ENCODE results near the gene KCNAB1. TPM values are rescaled to one million over a fixed set of nuclear protein-coding genes. Genes with fewer than 3 reads are reported as not detected.
A peak's percentile ranks its signal among the peaks of the same experiment; 100 is the strongest.

The KCNAB1 gene
- total and polyA plus RNA-seq, 4 donors: 0.16 to 2.4 (median 0.72) TPM

- Histone ChIP-seq H3K4me1 (ENCODE audit: control insufficient read depth in 5 of 5, insufficient read depth in 5 of 5, low read length in 5 of 5) (no peaks in the 10 kb centered on the region), H3K4me3 (no peak overlapping the region), H3K9ac (ENCODE audit: insufficient read depth in 1 of 2, low read length in 2 of 2) (no peak overlapping the region), H3K27me3 (ENCODE audit: control insufficient read depth in 3 of 3, insufficient read depth in 3 of 3, low read length in 2 of 3) (no peaks in the 10 kb centered on the region), H3K27ac (ENCODE audit: low read depth in 1 of 2, low read length in 1 of 2) (no peak overlapping the region), H3K9me3 (ENCODE audit: control insufficient read depth in 4 of 4, insufficient read depth in 3 of 4, low read length in 3 of 4) (no peaks in the 10 kb centered on the region), H3K36me3 (ENCODE audit: control insufficient read depth in 4 of 4, insufficient read depth in 4 of 4, low read length in 4 of 4) (no peaks in the 10 kb centered on the region)
- no peak for DNase-seq
- 73 to 84% methylated on average over 4 of the region's 4 CpGs for WGBS, 2 donors
- no peak for TF ChIP-seq CTCF (IDR thresholded peaks at IDR 0.05; ENCODE audit: control extremely low read depth, extremely low read depth)
- no peak for ATAC-seq (ENCODE audit: insufficient read depth, low FRiP score)
These were observed 46.4 kb downstream of the KCNAB1 start for GRCh38 chr3:156166808-156167207.

GRCh38 chr3:156170571-156170970 lies 50.2 kb downstream of the KCNAB1 start:
- Histone ChIP-seq H3K27ac (ENCODE audit: low read depth in 1 of 2, low read length in 1 of 2) (no peak overlapping the region), H3K9ac (ENCODE audit: insufficient read depth in 1 of 2, low read length in 2 of 2) (no peak overlapping the region), H3K27me3 (ENCODE audit: control insufficient read depth in 3 of 3, insufficient read depth in 3 of 3, low read length in 2 of 3) (no peaks in the 10 kb centered on the region), H3K4me1 (ENCODE audit: control insufficient read depth in 5 of 5, insufficient read depth in 5 of 5, low read length in 5 of 5) (peaks cover 0 to 1% (median 0%) of the 10 kb centered on the region in 5 donors), H3K9me3 (ENCODE audit: control insufficient read depth in 4 of 4, insufficient read depth in 3 of 4, low read length in 3 of 4) (no peaks in the 10 kb centered on the region), H3K4me3 (no peak overlapping the region), H3K36me3 (ENCODE audit: control insufficient read depth in 4 of 4, insufficient read depth in 4 of 4, low read length in 4 of 4) (no peaks in the 10 kb centered on the region)
- ATAC-seq (ENCODE audit: insufficient read depth, low FRiP score): no peak
- TF ChIP-seq CTCF (IDR thresholded peaks at IDR 0.05; ENCODE audit: control extremely low read depth, extremely low read depth): no peak
- DNase-seq: peak in 1 of 3 donors; percentile 24

- Histone ChIP-seq H3K9me3 (ENCODE audit: control insufficient read depth in 4 of 4, insufficient read depth in 3 of 4, low read length in 3 of 4) (no peaks in the 10 kb centered on the region), H3K4me1 (ENCODE audit: control insufficient read depth in 5 of 5, insufficient read depth in 5 of 5, low read length in 5 of 5) (peaks cover 0 to 1% (median 0%) of the 10 kb centered on the region in 5 donors), H3K4me3 (no peak overlapping the region), H3K9ac (ENCODE audit: insufficient read depth in 1 of 2, low read length in 2 of 2) (no peak overlapping the region), H3K36me3 (ENCODE audit: control insufficient read depth in 4 of 4, insufficient read depth in 4 of 4, low read length in 4 of 4) (no peaks in the 10 kb centered on the region), H3K27ac (ENCODE audit: low read depth in 1 of 2, low read length in 1 of 2) (no peak overlapping the region), H3K27me3 (ENCODE audit: control insufficient read depth in 3 of 3, insufficient read depth in 3 of 3, low read length in 2 of 3) (no peaks in the 10 kb centered on the region)
- 56 to 77% methylated on average over 5 of the region's 5 CpGs for WGBS, 2 donors
- no peak for ATAC-seq (ENCODE audit: insufficient read depth, low FRiP score)
- DNase-seq: peak in 2 of 3 donors; percentile 22 to 31
- no peak for TF ChIP-seq CTCF (IDR thresholded peaks at IDR 0.05; ENCODE audit: control extremely low read depth, extremely low read depth)
These were observed 51.2 kb downstream of the KCNAB1 start for GRCh38 chr3:156171281-156172267.
